CD14-positive monocyte (primary cell): ENCODE measurements around the gene C19orf38. TPM values are rescaled to one million over a fixed set of nuclear protein-coding genes. Genes with fewer than 3 reads are reported as not detected.

Source experiments
- DNase-seq, 3 donors: peaks; one replicate each; pipeline ENCODE4 v3.0.0-alpha.2; 2011 to 2022
- H2AFZ ChIP-seq: 2 replicates; pipeline ENCODE4 v1.6.0; 2012; ENCODE audit warnings: mild to moderate bottlenecking, low read depth, low read length, inconsistent platforms; ENCODE audit not compliant: insufficient read depth, poor library complexity, severe bottlenecking
- H3K27ac ChIP-seq, 2 donors: 1 replicate in 1 of 2; 2 replicates in 1 of 2; pipeline ENCODE4 v1.5.1; 2012 to 2013; ENCODE audit warnings: low read length in 2 of 2, control low read depth in 1 of 2, inconsistent platforms in 1 of 2, low read depth in 1 of 2, mild to moderate bottlenecking in 1 of 2
- H3K27me3 ChIP-seq, 2 donors: one replicate each; pipeline versions ENCODE4 v1.6.0 to v1.6.1; 2011 to 2013; ENCODE audit warnings: low read length in 2 of 2; ENCODE audit not compliant: control insufficient read depth in 2 of 2, insufficient read depth in 2 of 2
- H3K36me3 ChIP-seq, 2 donors: replicated peaks in 1 of 2; 1 replicate in 1 of 2; 2 replicates in 1 of 2; pipeline versions ENCODE4 v1.5.1 to v1.6.1; 2012 to 2013; ENCODE audit warnings: low read length in 2 of 2, control low read depth in 1 of 2, inconsistent platforms in 1 of 2, mild to moderate bottlenecking in 1 of 2; ENCODE audit not compliant: insufficient read depth in 2 of 2, control insufficient read depth in 1 of 2
- H3K4me1 ChIP-seq, 2 donors: 1 replicate in 1 of 2; 2 replicates in 1 of 2; pipeline versions ENCODE4 v1.5.1 to v1.6.1; 2012 to 2013; ENCODE audit warnings: low read length in 2 of 2, control low read depth in 1 of 2, inconsistent platforms in 1 of 2, mild to moderate bottlenecking in 1 of 2, moderate library complexity in 1 of 2; ENCODE audit not compliant: insufficient read depth in 2 of 2, control insufficient read depth in 1 of 2
- H3K4me2 ChIP-seq: replicated peaks from 2 replicates; pipeline ENCODE3; 2012; ENCODE audit warnings: low read length, moderate library complexity, mild to moderate bottlenecking; ENCODE audit not compliant: poor library complexity, severe bottlenecking; ENCODE audit errors: extremely low read depth
- H3K4me3 ChIP-seq, 3 experiments: fragments of 200-600 bp in 1 of 3; sonication (generic) in 1 of 3; replicated peaks in 1 of 3; 1 replicate in 2 of 3; 2 replicates in 1 of 3; pipeline ENCODE4 v1.5.1; 2011 to 2013; ENCODE audit warnings: low read length in 3 of 3, mild to moderate bottlenecking in 3 of 3, control low read depth in 2 of 3, low read depth in 2 of 3, inconsistent platforms in 1 of 3, moderate library complexity in 1 of 3
- H3K79me2 ChIP-seq: 2 replicates; pipeline ENCODE4 v1.6.0; 2012; ENCODE audit warnings: mild to moderate bottlenecking, control low read depth, inconsistent platforms, low read length, moderate library complexity; ENCODE audit not compliant: insufficient read depth
- H3K9ac ChIP-seq: 2 replicates; pipeline ENCODE4 v1.6.0; 2017; ENCODE audit warnings: low read length, mild to moderate bottlenecking; ENCODE audit not compliant: insufficient read depth, poor library complexity, severe bottlenecking
- H3K9me3 ChIP-seq, 2 donors: replicated peaks in 1 of 2; 1 replicate in 1 of 2; 2 replicates in 1 of 2; pipeline versions ENCODE4 v1.5.1 to v1.6.1; 2012 to 2013; ENCODE audit warnings: low read length in 2 of 2, control low read depth in 1 of 2; ENCODE audit not compliant: control insufficient read depth in 1 of 2, insufficient read depth in 1 of 2
- H4K20me1 ChIP-seq: 2 replicates; pipeline ENCODE4 v1.6.0; 2012; ENCODE audit warnings: mild to moderate bottlenecking, low read length, control low read depth, moderate library complexity; ENCODE audit not compliant: insufficient read depth
- H3K27ac Mint-ChIP-seq, 7 donors: one replicate each; pipeline ENCODE4 v1.8.0; 2020; ENCODE audit warnings: mild to moderate bottlenecking in 7 of 7, mixed read lengths in 7 of 7, moderate library complexity in 6 of 7, inconsistent platforms in 2 of 7
- H3K27me3 Mint-ChIP-seq, 3 donors: one replicate each; pipeline ENCODE4 v1.8.0; 2021 to 2022; ENCODE audit warnings: low read depth in 3 of 3, mild to moderate bottlenecking in 3 of 3, mixed read lengths in 3 of 3, moderate library complexity in 3 of 3, inconsistent platforms in 1 of 3
- H3K36me3 Mint-ChIP-seq, 2 donors: one replicate each; pipeline ENCODE4 v1.8.0; 2020; ENCODE audit warnings: mixed read lengths in 2 of 2, inconsistent platforms in 1 of 2, mild to moderate bottlenecking in 1 of 2
- H3K4me1 Mint-ChIP-seq: one replicate; pipeline ENCODE4 v1.8.0; 2020; ENCODE audit warnings: mild to moderate bottlenecking, mixed read lengths
- H3K4me3 Mint-ChIP-seq, 2 donors: one replicate each; pipeline ENCODE4 v1.8.0; 2020; ENCODE audit warnings: mild to moderate bottlenecking in 2 of 2, mixed read lengths in 2 of 2, moderate library complexity in 1 of 2
- H3K9me3 Mint-ChIP-seq, 7 donors: one replicate each; pipeline ENCODE4 v1.8.0; 2020 to 2022; ENCODE audit warnings: mixed read lengths in 7 of 7, mild to moderate bottlenecking in 6 of 7, moderate library complexity in 6 of 7, inconsistent platforms in 2 of 7
- CTCF ChIP-seq: fragments of 200-600 bp; IDR thresholded peaks from one replicate; pipeline ENCODE4 v1.8.0; 2022; ENCODE audit warnings: antibody characterized with exemption, mild to moderate bottlenecking
- WGBS: methylation state at CpG from one replicate; pipeline ENCODE4 v1.1.5; 2013; ENCODE audit warnings: missing lambda C conversion rate; ENCODE audit not compliant: insufficient coverage; 5-methylcytosine and 5-hydroxymethylcytosine counted together
- intact Hi-C, 2 donors: fragments of 100-400 bp; cut with micrococcal nuclease; formaldehyde crosslinking; loops; one replicate each; pipeline versions ENCODE4 v1.15.0 to v1.15.1; 2023
- polyA plus RNA-seq, 3 donors: library from polyadenylated mRNA; depleted of rRNA in 1 of 3; unstranded in 2 of 3; stranded (reverse) in 1 of 3; fragments of 300-500 nt in 2 of 3; fragments of >200 nt in 1 of 3; fragmentation: Illumina TruSeq in 2 of 3; gene quantifications; 1 replicate in 2 of 3; 2 replicates in 1 of 3; pipeline ENCODE4 v1.2.3, GENCODE V29; 2012 to 2021

Gene C19orf38
- polyA plus RNA-seq, 3 donors = 134 to 174 (median 149) TPM

- intact Hi-C loops = no loop called here
- Histone ChIP-seq H3K4me3 (no peak overlapping the region), H3K36me3 (peaks cover 51 to 80% of the 10 kb centered on the region in 2 donors), H3K9me3 (no peaks in the 10 kb centered on the region), H3K9ac (no peak overlapping the region), H3K27ac (peak overlapping the region in 1 of 2 donors; percentile 34), H4K20me1 (no peaks in the 10 kb centered on the region), H3K4me1 (peaks cover 25 to 36% of the 10 kb centered on the region in 2 donors), H3K27me3 (no peaks in the 10 kb centered on the region), H3K4me2 (no peak overlapping the region), H2AFZ (no peak overlapping the region), H3K79me2 (peaks cover 8% of the 10 kb centered on the region)
- Mint-ChIP-seq H3K36me3 (peaks cover 54 to 77% of the 10 kb centered on the region in 2 donors), H3K4me3 (no peak overlapping the region), H3K4me1 (peaks cover 27% of the 10 kb centered on the region), H3K9me3 (peaks cover 0 to 3% (median 0%) of the 10 kb centered on the region in 7 donors), H3K27me3 (no peaks in the 10 kb centered on the region), H3K27ac (peak overlapping the region in 5 of 7 donors; percentile 33 to 80 (median 50))
- 100% methylated on average over 4 of the region's 5 CpGs for WGBS
- no peak for DNase-seq
- TF ChIP-seq CTCF = no peak
Observed at GRCh38 chr19:10802479-10802878, 45.7 kb upstream of the C19orf38 start.

- H3K79me2 ChIP-seq = peaks cover 13% of the 10 kb centered on the region
- no peak overlapping the region for H3K4me3 ChIP-seq
- peak overlapping the region in 1 of 2 donors; percentile 89 for H3K27ac ChIP-seq
- H4K20me1 ChIP-seq = no peaks in the 10 kb centered on the region
- no peak overlapping the region for H3K4me2 ChIP-seq
- Mint-ChIP-seq H3K27me3 (no peaks in the 10 kb centered on the region), H3K9me3 (peaks cover 0 to 3% (median 0%) of the 10 kb centered on the region in 7 donors), H3K4me1 (peaks cover 33% of the 10 kb centered on the region), H3K4me3 (no peak overlapping the region), H3K36me3 (peaks cover 50 to 77% of the 10 kb centered on the region in 2 donors), H3K27ac (peak overlapping the region in 4 of 7 donors; percentile 28 to 73 (median 46))
- peaks cover 43 to 79% of the 10 kb centered on the region in 2 donors for H3K36me3 ChIP-seq
- TF ChIP-seq CTCF = no peak
- 100% methylated on average over 4 of the region's 9 CpGs for WGBS
- no peak overlapping the region for H3K9ac ChIP-seq
- no peaks in the 10 kb centered on the region for H3K27me3 ChIP-seq
- H3K4me1 ChIP-seq = peaks cover 31 to 44% of the 10 kb centered on the region in 2 donors
- H3K9me3 ChIP-seq = no peaks in the 10 kb centered on the region
- no peak overlapping the region for H2AFZ ChIP-seq
- no peak for DNase-seq
- intact Hi-C loops = no loop called here
Observed at GRCh38 chr19:10803252-10803651, 45.0 kb upstream of the C19orf38 start.
